Activated CD8-positive, alpha-beta T cell treated with anti-CD3 and anti-CD28 coated beads for 36 hours (primary cell): ENCODE measurements around the gene CNP. TPM values are rescaled to one million over a fixed set of nuclear protein-coding genes. Genes with fewer than 3 reads are reported as not detected.
A peak's percentile ranks its signal among the peaks of the same experiment; 100 is the strongest.
"Not testable (repeated sequence)": the region's sequence is repeated elsewhere in the genome, so short reads cannot be mapped to it uniquely, and the experiment has no call there.

Experiments used
- ATAC-seq: fragments of 200-7000 bp; cut with Tn5 transposase; one replicate; pipeline ENCODE4 v1.10.0; 2021; ENCODE audit warnings: mild to moderate bottlenecking, moderate library complexity
- CTCF ChIA-PET: fragments of 350-600 bp; sonication (Branson Sonifier 250); formaldehyde crosslinking; loops from one replicate; lab custom pipeline; 2021; ENCODE audit warnings: antibody characterized with exemption; lab: Charles Lee
- POLR2A ChIA-PET: fragments of 350-600 bp; sonication (Branson Sonifier 250); formaldehyde crosslinking; loops from one replicate; lab custom pipeline; 2021; ENCODE audit warnings: antibody characterized with exemption; lab: Charles Lee
- DNase-seq: peaks from one replicate; pipeline ENCODE4 v3.0.0-alpha.2; 2020
- H3K27ac Mint-ChIP-seq: one replicate; pipeline ENCODE4 v1.8.0; 2021; ENCODE audit warnings: mild to moderate bottlenecking, mixed read lengths
- H3K27me3 Mint-ChIP-seq: one replicate; pipeline ENCODE4 v1.8.0; 2021; ENCODE audit warnings: mixed read lengths
- H3K36me3 Mint-ChIP-seq: one replicate; pipeline ENCODE4 v1.8.0; 2021; ENCODE audit warnings: low read depth, mixed read lengths
- H3K4me1 Mint-ChIP-seq: one replicate; pipeline ENCODE4 v1.8.0; 2021; ENCODE audit warnings: low read depth, mixed read lengths
- H3K4me3 Mint-ChIP-seq: one replicate; pipeline ENCODE4 v1.8.0; 2021; ENCODE audit warnings: mild to moderate bottlenecking, moderate library complexity, mixed read lengths
- H3K9me3 Mint-ChIP-seq: one replicate; pipeline ENCODE4 v1.8.0; 2021; ENCODE audit warnings: mixed read lengths
- intact Hi-C: fragments of 100-400 bp; cut with micrococcal nuclease; formaldehyde crosslinking; loops from one replicate; pipeline ENCODE4 v1.10.0; 2022
- total RNA-seq, 2 experiments: library from RNA; stranded (reverse); gene quantifications; one replicate each; pipeline ENCODE4 v1.2.3, GENCODE V29; 2021
- TF ChIP-seq, protein P1 (sequence below): fragments of 200-600 bp; IDR thresholded peaks from one replicate; pipeline ENCODE4 v1.8.0; 2022; ENCODE audit warnings: antibody characterized with exemption, mild to moderate bottlenecking

CNP gene
- total RNA-seq, 2 experiments from 2014 or later: 50.1 to 54.5 TPM

DNA sequence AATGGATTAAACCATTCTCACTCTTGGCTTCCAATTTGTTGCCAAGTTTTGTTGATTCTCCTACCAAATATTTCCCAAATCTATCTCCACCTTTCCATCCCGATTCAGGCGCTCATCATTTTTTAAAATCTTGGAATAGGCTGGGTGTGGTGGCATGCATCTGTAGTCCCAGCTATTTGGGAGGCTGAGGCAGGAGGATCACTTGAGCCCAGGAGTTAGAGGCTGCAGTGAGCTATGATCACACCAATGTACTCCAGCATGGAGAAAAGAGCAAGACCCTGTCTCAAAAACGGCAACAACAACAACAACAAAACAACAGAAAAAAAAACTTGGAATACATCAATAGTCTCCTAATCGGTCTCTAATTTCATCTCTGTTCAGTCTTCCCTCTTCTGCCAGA, 52.4 kb downstream of the CNP start:
- CTCF ChIA-PET: interaction anchor here (1.1 to 7.5 kb wide), 12 partner anchors 7 to 159 kb away, joined by 3 to 110 read pairs (median 10); partner anchors contain the start of genes ACLY, CNP, DHX58 and KAT2A
- Mint-ChIP-seq H3K9me3 (no peaks in the 10 kb centered on the region), H3K27me3 (no peaks in the 10 kb centered on the region), H3K4me1 (peaks cover 42% of the 10 kb centered on the region), H3K27ac (no peak overlapping the region), H3K36me3 (peaks cover 26% of the 10 kb centered on the region), H3K4me3 (peak overlapping the region; percentile 97)
- ATAC-seq (no peak), DNase-seq (no peak)
- POLR2A ChIA-PET: interaction anchor here (0.7 to 5.5 kb wide), 6 partner anchors 10 to 100 kb away, joined by 3 to 41 read pairs (median 6); partner anchors contain the start of genes ACLY, CNP and DHX58
- TF ChIP-seq, protein P1, sequence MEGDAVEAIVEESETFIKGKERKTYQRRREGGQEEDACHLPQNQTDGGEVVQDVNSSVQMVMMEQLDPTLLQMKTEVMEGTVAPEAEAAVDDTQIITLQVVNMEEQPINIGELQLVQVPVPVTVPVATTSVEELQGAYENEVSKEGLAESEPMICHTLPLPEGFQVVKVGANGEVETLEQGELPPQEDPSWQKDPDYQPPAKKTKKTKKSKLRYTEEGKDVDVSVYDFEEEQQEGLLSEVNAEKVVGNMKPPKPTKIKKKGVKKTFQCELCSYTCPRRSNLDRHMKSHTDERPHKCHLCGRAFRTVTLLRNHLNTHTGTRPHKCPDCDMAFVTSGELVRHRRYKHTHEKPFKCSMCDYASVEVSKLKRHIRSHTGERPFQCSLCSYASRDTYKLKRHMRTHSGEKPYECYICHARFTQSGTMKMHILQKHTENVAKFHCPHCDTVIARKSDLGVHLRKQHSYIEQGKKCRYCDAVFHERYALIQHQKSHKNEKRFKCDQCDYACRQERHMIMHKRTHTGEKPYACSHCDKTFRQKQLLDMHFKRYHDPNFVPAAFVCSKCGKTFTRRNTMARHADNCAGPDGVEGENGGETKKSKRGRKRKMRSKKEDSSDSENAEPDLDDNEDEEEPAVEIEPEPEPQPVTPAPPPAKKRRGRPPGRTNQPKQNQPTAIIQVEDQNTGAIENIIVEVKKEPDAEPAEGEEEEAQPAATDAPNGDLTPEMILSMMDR: no peak
- intact Hi-C loops: no loop called here

GRCh38 chr17:42019509-42020404, 53.2 kb downstream of the CNP start, which contains the start of gene NKIRAS2:
Gene NKIRAS2 (plus strand): TSS chr17:42020090. CDS start chr17:42021578, 1,488 bp downstream.
- H3K4me1 Mint-ChIP-seq: peaks cover 50% of the 10 kb centered on the region

GRCh38 chr17:42020845-42021244, 54.2 kb downstream of the CNP start:
- not testable (repeated sequence) for H3K27me3 Mint-ChIP-seq, DNase-seq, H3K9me3 Mint-ChIP-seq, ATAC-seq
- CTCF ChIA-PET: interaction anchor here (0.9 to 7.5 kb wide), 21 partner anchors 8 to 161 kb away, joined by 3 to 110 read pairs (median 4); partner anchors contain the start of genes DHX58, KAT2A, ODAD4 and ZNF385C
- Mint-ChIP-seq H3K4me1 (peaks cover 43% of the 10 kb centered on the region), H3K36me3 (peaks cover 23% of the 10 kb centered on the region), H3K4me3 (peak overlapping the region; percentile 89), H3K27ac (peak overlapping the region; percentile 78)
- intact Hi-C loops: loop anchor here (5.0 kb wide), 1 partner anchor 91 kb away; the partner anchor contains the start of gene DHX58
- POLR2A ChIA-PET: interaction anchor here (0.7 to 5.5 kb wide), 10 partner anchors 19 to 399 kb away, joined by 3 to 36 read pairs (median 4); partner anchors contain the start of genes DHX58 and ZNF385C

More at GRCh38 chr17:42019509-42020404, 53.2 kb downstream of the CNP start, which contains the start of gene NKIRAS2:
- intact Hi-C loops: loop anchor here (5.0 kb wide), 1 partner anchor 93 kb away; the partner anchor contains the start of gene DHX58
- no peaks in the 10 kb centered on the region for H3K9me3 Mint-ChIP-seq
- peak; percentile 96 for DNase-seq
- no peaks in the 10 kb centered on the region for H3K27me3 Mint-ChIP-seq
- POLR2A ChIA-PET: interaction anchor here (0.6 to 5.5 kb wide), 14 partner anchors 11 to 558 kb away, joined by 3 to 36 read pairs (median 4); partner anchors contain the start of genes ACLY, DHX58, PSMC3IP and ZNF385C
- peak within 1 kb of the TSS; percentile 97 for H3K4me3 Mint-ChIP-seq
- peak within 1 kb of the TSS; percentile 79 for H3K27ac Mint-ChIP-seq
- H3K36me3 Mint-ChIP-seq: peaks cover 31% of the 10 kb centered on the region
- ATAC-seq: peak; percentile 81
- TF ChIP-seq, protein P1: peak; percentile 95
- CTCF ChIA-PET: interaction anchor here (0.6 to 7.5 kb wide), 29 partner anchors 8 to 162 kb away, joined by 3 to 110 read pairs (median 5); partner anchors contain the start of genes ACLY, DHX58, KAT2A and ODAD4

GRCh38 chr17:42023524-42024349, 57.1 kb downstream of the CNP start:
- no peak for ATAC-seq
- Mint-ChIP-seq H3K9me3 (no peaks in the 10 kb centered on the region), H3K4me3 (no peak overlapping the region), H3K36me3 (peaks cover 13% of the 10 kb centered on the region), H3K4me1 (peaks cover 30% of the 10 kb centered on the region), H3K27me3 (peaks cover 3% of the 10 kb centered on the region), H3K27ac (peak overlapping the region; percentile 81)
- DNase-seq: no peak
- intact Hi-C loops: loop anchor here (5.0 kb wide), 1 partner anchor 89 kb away; the partner anchor contains the start of gene DHX58
- TF ChIP-seq, protein P1: no peak
- POLR2A ChIA-PET: interaction anchor here (1.6 to 2.2 kb wide), 3 partner anchors 17 to 89 kb away, joined by 3 to 7 read pairs (median 5); partner anchors contain the start of gene DHX58
- CTCF ChIA-PET: interaction anchor here (0.8 to 5.5 kb wide), 9 partner anchors 12 to 95 kb away, joined by 4 to 65 read pairs (median 8); partner anchors contain the start of genes DHX58 and KAT2A
